HTERT RPE-1 (cell line): ENCODE data around the gene NUPR2.
"Not testable (repeated sequence)": the region's sequence is repeated elsewhere in the genome, so short reads cannot be mapped to it uniquely, and the experiment has no call there.

ENCODE experiments used
- in situ Hi-C: fragments of 300-500 bp; cut with MboI; formaldehyde crosslinking; loops from 4 replicates; pipeline ENCODE4 v1.14.3; 2020; ENCODE audit warnings: low sequenced_read_pairs

Gene NUPR2

GRCh38 chr7:56087445-56087844 lies 28.8 kb downstream of the NUPR2 start:
- in situ Hi-C loops, result no loop called here

GRCh38 chr7:56086761-56087160 lies 29.5 kb downstream of the NUPR2 start:
- in situ Hi-C loops, result no loop called here

GRCh38 chr7:56083150-56083785 lies 32.9 kb downstream of the NUPR2 start:
- in situ Hi-C loops, result no loop called here

- in situ Hi-C loops, result no loop called here
Measured at GRCh38 chr7:56081626-56082340, 34.4 kb downstream of the NUPR2 start.

- in situ Hi-C loops, result not testable (repeated sequence)
Measured at GRCh38 chr7:56080726-56081435, 35.3 kb downstream of the NUPR2 start.

- in situ Hi-C loops, result no loop called here
Measured at GRCh38 chr7:56079450-56080185, 36.6 kb downstream of the NUPR2 start.

- in situ Hi-C loops, result no loop called here
Measured at GRCh38 chr7:56078196-56078595, 38.0 kb downstream of the NUPR2 start.

- in situ Hi-C loops, result no loop called here
Measured at GRCh38 chr7:56077681-56078080, 38.5 kb downstream of the NUPR2 start.

- in situ Hi-C loops, result no loop called here
Measured at GRCh38 chr7:56074371-56074791, 41.8 kb downstream of the NUPR2 start.

GRCh38 chr7:56066376-56066775 lies 49.8 kb downstream of the NUPR2 start:
- in situ Hi-C loops, result not testable (repeated sequence)
